ENCODE results near the gene AGBL4. TPM values are rescaled to one million over a fixed set of nuclear protein-coding genes. Genes with fewer than 3 reads are reported as not detected.

The AGBL4 gene
- total RNA-seq, 1 experiment from 2014 or later = not detected

- BruUV-seq (replicated peaks) = no TSS peak
- H3K4me1 ChIP-seq (ENCODE audit: control insufficient read depth in 1 of 2, insufficient read depth in 2 of 2, low read length in 2 of 2) = no peaks in the 10 kb centered on the region
- H3K4me2 ChIP-seq (ENCODE audit: low read length) = no peak within 1 kb of the TSS
- intact Hi-C loops (cut with micrococcal nuclease) = no loop called here
- no peaks in the 10 kb centered on the region for H3K9me2 ChIP-seq (ENCODE audit: insufficient read depth)
- no peak within 1 kb of the TSS for H3K27ac ChIP-seq (ENCODE audit: low read depth, low read length)
- ATAC-seq (no peak), DNase-seq (ENCODE audit: low read depth, low spot score) (no peak)
- ChIA-PET RAD21 (ENCODE audit: low non-redundant PET in 1 of 2, low total read pairs in 2 of 2, uncharacterized antibody in 2 of 2, unreplicated experiment in 2 of 2) (no interaction called here), POLR2A (no interaction called here), CTCF (no interaction called here)
- H2AFZ ChIP-seq (ENCODE audit: low read depth, low read length, poor library complexity, severe bottlenecking) = no peak within 1 kb of the TSS
- H3K4me3 ChIP-seq (replicated peaks in 1 of 2; ENCODE audit: low read depth in 1 of 2, low read length in 2 of 2) = no peak within 1 kb of the TSS
- H3K9ac ChIP-seq (ENCODE audit: low read length) = no peak within 1 kb of the TSS
- H3K27me3 ChIP-seq (ENCODE audit: insufficient read depth, low read length) = peaks cover 10% of the 10 kb centered on the region; the same call in 1 of the 2 replicates
- no peaks in the 10 kb centered on the region for H3K9me3 ChIP-seq (ENCODE audit: control insufficient read depth in 1 of 2, insufficient read depth in 1 of 2, low read depth in 1 of 2, low read length in 2 of 2)
- H4K20me1 ChIP-seq (ENCODE audit: insufficient read depth) = no peaks in the 10 kb centered on the region
- no peaks in the 10 kb centered on the region for H3K36me3 ChIP-seq (ENCODE audit: control insufficient read depth in 1 of 2, insufficient read depth in 2 of 2, low read length in 2 of 2)
- no peaks in the 10 kb centered on the region for H3K79me2 ChIP-seq (ENCODE audit: insufficient read depth, low read length)
- TF ChIP-seq JUND (IDR thresholded peaks at IDR 0.05) (no peak), EZH2 (IDR thresholded peaks at IDR 0.05) (no peak), FOSL1 (IDR thresholded peaks at IDR 0.05; ENCODE audit: low read depth) (no peak), SIN3A (IDR thresholded peaks at IDR 0.05; ENCODE audit: low read depth) (no peak), EZH2phosphoT487 (IDR thresholded peaks at IDR 0.05; ENCODE audit: borderline replicate concordance) (no peak)
Observed at GRCh38 chr1:48776393-48777218, 1247.1 kb downstream of the AGBL4 start, which contains the start of gene BEND5. BEND5 (minus strand) TSS chr1:48776891; CDS start chr1:48776831, 60 bp downstream.

- Histone ChIP-seq H3K27ac (ENCODE audit: low read depth, low read length) (no peak overlapping the region), H3K9me3 (ENCODE audit: control insufficient read depth in 1 of 2, insufficient read depth in 1 of 2, low read depth in 1 of 2, low read length in 2 of 2) (no peaks in the 10 kb centered on the region), H2AFZ (ENCODE audit: low read depth, low read length, poor library complexity, severe bottlenecking) (no peak overlapping the region), H3K27me3 (ENCODE audit: insufficient read depth, low read length) (peaks cover 10% of the 10 kb centered on the region; the same call in 1 of the 2 replicates), H3K4me1 (ENCODE audit: control insufficient read depth in 1 of 2, insufficient read depth in 2 of 2, low read length in 2 of 2) (no peaks in the 10 kb centered on the region), H3K9me2 (ENCODE audit: insufficient read depth) (no peaks in the 10 kb centered on the region), H3K4me2 (ENCODE audit: low read length) (no peak overlapping the region), H3K9ac (ENCODE audit: low read length) (no peak overlapping the region), H4K20me1 (ENCODE audit: insufficient read depth) (no peaks in the 10 kb centered on the region), H3K79me2 (ENCODE audit: insufficient read depth, low read length) (no peaks in the 10 kb centered on the region), H3K36me3 (ENCODE audit: control insufficient read depth in 1 of 2, insufficient read depth in 2 of 2, low read length in 2 of 2) (no peaks in the 10 kb centered on the region), H3K4me3 (replicated peaks in 1 of 2; ENCODE audit: low read depth in 1 of 2, low read length in 2 of 2) (no peak overlapping the region)
- TF ChIP-seq SIN3A (IDR thresholded peaks at IDR 0.05; ENCODE audit: low read depth) = no peak
- no peak for TF ChIP-seq FOSL1 (IDR thresholded peaks at IDR 0.05; ENCODE audit: low read depth)
- no peak for TF ChIP-seq SP1 (IDR thresholded peaks at IDR 0.05; ENCODE audit: low read depth)
- no peak for TF ChIP-seq EZH2phosphoT487 (IDR thresholded peaks at IDR 0.05; ENCODE audit: borderline replicate concordance)
- TF ChIP-seq REST (IDR thresholded peaks at IDR 0.05; ENCODE audit: low read depth) = no peak
- TF ChIP-seq ZFX (IDR thresholded peaks at IDR 0.05) = no peak
- no peak for TF ChIP-seq TCF7L2 (IDR thresholded peaks at IDR 0.05; ENCODE audit: borderline replicate concordance, extremely low read depth, insufficient read depth, insufficient read length)
- no peak for TF ChIP-seq MAX (IDR thresholded peaks at IDR 0.05)
- TF ChIP-seq EGR1 (IDR thresholded peaks at IDR 0.05; ENCODE audit: low read depth) = no peak
- DNase-seq (ENCODE audit: low read depth, low spot score) (no peak), ATAC-seq (no peak)
- BruUV-seq (replicated peaks) = no TSS peak
- intact Hi-C loops (cut with micrococcal nuclease) = no loop called here
- ChIA-PET RAD21 (ENCODE audit: low non-redundant PET in 1 of 2, low total read pairs in 2 of 2, uncharacterized antibody in 2 of 2, unreplicated experiment in 2 of 2) (no interaction called here), POLR2A (no interaction called here), CTCF (no interaction called here)
Observed at GRCh38 chr1:48775831-48776392, 1247.8 kb downstream of the AGBL4 start.

Measured in HCT116 (cell line).